Vagina (tissue), 2 donors: Measurements from ENCODE around the gene HOXB2. TPM values are rescaled to one million over a fixed set of nuclear protein-coding genes. Genes with fewer than 3 reads are reported as not detected.
A peak's percentile ranks its signal among the peaks of the same experiment; 100 is the strongest.

ENCODE experiments used
- DNase-seq, 2 donors: peaks; one replicate each; pipeline ENCODE4 v3.0.0-alpha.2; 2017; ENCODE audit errors: extremely low spot score in 2 of 2
- H3K27ac ChIP-seq: fragments of 200-600 bp; sonication (generic); one replicate; pipeline ENCODE4 v1.5.1; 2019
- H3K27me3 ChIP-seq: fragments of 200-600 bp; sonication (generic); one replicate; pipeline ENCODE4 v1.5.1; 2019
- H3K36me3 ChIP-seq, 2 donors: fragments of 200-600 bp; sonication (generic); one replicate each; pipeline ENCODE4 v1.5.1; 2017 to 2019
- H3K4me1 ChIP-seq: fragments of 200-600 bp; sonication (generic); one replicate; pipeline ENCODE4 v1.5.1; 2019
- H3K4me3 ChIP-seq, 2 donors: fragments of 200-600 bp; sonication (generic); 1 replicate in 1 of 2; 2 replicates in 1 of 2; pipeline ENCODE4 v1.5.1; 2016 to 2019
- H3K9me3 ChIP-seq: fragments of 200-600 bp; sonication (generic); one replicate; pipeline ENCODE4 v1.5.1; 2019
- CTCF ChIP-seq, 3 experiments: fragments of 450-650 bp in 2 of 3; fragments of 200-600 bp in 1 of 3; sonication (generic) in 1 of 3; IDR thresholded peaks; one replicate each; pipeline ENCODE4 v1.5.1; 2017 to 2019; ENCODE audit warnings: antibody characterized with exemption in 3 of 3, mild to moderate bottlenecking in 2 of 3, moderate library complexity in 2 of 3
- POLR2A ChIP-seq, 2 donors: fragments of 450-650 bp; IDR thresholded peaks; one replicate each; pipeline ENCODE4 v1.6.1; 2017; ENCODE audit warnings: antibody characterized with exemption in 2 of 2, mild to moderate bottlenecking in 2 of 2, moderate library complexity in 2 of 2
- POLR2AphosphoS5 ChIP-seq, 2 donors: sonication (generic); formaldehyde crosslinking; IDR thresholded peaks; one replicate each; pipeline ENCODE4 v1.9.0; 2017; ENCODE audit warnings: antibody characterized with exemption in 2 of 2, mild to moderate bottlenecking in 2 of 2, low read depth in 1 of 2; ENCODE audit not compliant: insufficient read depth in 1 of 2
- intact Hi-C: fragments of 100-400 bp; cut with DNase I; formaldehyde crosslinking; loops from one replicate; pipeline ENCODE4 v1.15.1; 2023
- total RNA-seq: library from RNA; depleted of rRNA; stranded (reverse); fragments of >200 nt; gene quantifications from one replicate; pipeline ENCODE4 v1.2.3, GENCODE V29; 2016

HOXB2 gene
- total RNA-seq, 1 donor from 2014 or later: 14.2 TPM

GRCh38 chr17:48556229-48556575 lies 11.3 kb upstream of the HOXB2 start:
- DNase-seq: no peak
- Histone ChIP-seq H3K4me1 (peaks cover 27% of the 10 kb centered on the region), H3K9me3 (no peaks in the 10 kb centered on the region), H3K36me3 (no peaks in the 10 kb centered on the region), H3K27ac (peak overlapping the region; percentile 68), H3K27me3 (no peaks in the 10 kb centered on the region), H3K4me3 (no peak overlapping the region)
- intact Hi-C loops: no loop called here
- no peak for TF ChIP-seq POLR2A (IDR thresholded peaks at IDR 0.05)
- TF ChIP-seq CTCF (IDR thresholded peaks at IDR 0.05): no peak
- no peak for TF ChIP-seq POLR2AphosphoS5 (IDR thresholded peaks at IDR 0.05; ENCODE audit: insufficient read depth in 1 of 2, low read depth in 1 of 2)

GRCh38 chr17:48555258-48556228 lies 10.6 kb upstream of the HOXB2 start:
- no peak for DNase-seq
- TF ChIP-seq POLR2A (IDR thresholded peaks at IDR 0.05): no peak
- TF ChIP-seq CTCF (IDR thresholded peaks at IDR 0.05): no peak
- no peak for TF ChIP-seq POLR2AphosphoS5 (IDR thresholded peaks at IDR 0.05; ENCODE audit: insufficient read depth in 1 of 2, low read depth in 1 of 2)
- peak overlapping the region; percentile 41 to 45 for H3K4me3 ChIP-seq
- intact Hi-C loops: no loop called here
- H3K36me3 ChIP-seq: no peaks in the 10 kb centered on the region
- no peaks in the 10 kb centered on the region for H3K27me3 ChIP-seq
- no peaks in the 10 kb centered on the region for H3K9me3 ChIP-seq
- peak overlapping the region; percentile 68 for H3K27ac ChIP-seq
- H3K4me1 ChIP-seq: peaks cover 27% of the 10 kb centered on the region

- intact Hi-C loops: no loop called here
- Histone ChIP-seq H3K9me3 (no peaks in the 10 kb centered on the region), H3K4me3 (peak overlapping the region; percentile 41 to 45), H3K36me3 (no peaks in the 10 kb centered on the region), H3K27me3 (no peaks in the 10 kb centered on the region), H3K4me1 (peaks cover 22% of the 10 kb centered on the region), H3K27ac (peak overlapping the region; percentile 60)
- no peak for TF ChIP-seq POLR2A (IDR thresholded peaks at IDR 0.05)
- no peak for DNase-seq
These were observed 9.7 kb upstream of the HOXB2 start for GRCh38 chr17:48554412-48555257.

GRCh38 chr17:48553826-48554225 lies 8.9 kb upstream of the HOXB2 start:
- no peaks in the 10 kb centered on the region for H3K27me3 ChIP-seq
- H3K9me3 ChIP-seq: no peaks in the 10 kb centered on the region
- no peaks in the 10 kb centered on the region for H3K36me3 ChIP-seq
- H3K4me3 ChIP-seq: no peak overlapping the region
- intact Hi-C loops: no loop called here
- TF ChIP-seq CTCF (IDR thresholded peaks at IDR 0.05) (no peak), POLR2A (IDR thresholded peaks at IDR 0.05) (no peak), POLR2AphosphoS5 (IDR thresholded peaks at IDR 0.05; ENCODE audit: insufficient read depth in 1 of 2, low read depth in 1 of 2) (no peak)
- DNase-seq: no peak
- peaks cover 22% of the 10 kb centered on the region for H3K4me1 ChIP-seq
- H3K27ac ChIP-seq: no peak overlapping the region

- no peak for TF ChIP-seq POLR2A (IDR thresholded peaks at IDR 0.05)
- Histone ChIP-seq H3K9me3 (no peaks in the 10 kb centered on the region), H3K27ac (no peak overlapping the region), H3K36me3 (no peaks in the 10 kb centered on the region), H3K27me3 (no peaks in the 10 kb centered on the region), H3K4me1 (peaks cover 22% of the 10 kb centered on the region), H3K4me3 (no peak overlapping the region)
- DNase-seq: no peak
- intact Hi-C loops: no loop called here
These were observed 8.3 kb upstream of the HOXB2 start for GRCh38 chr17:48553190-48553547.
